HCT116 (cell line): ENCODE data around the gene GABRG1. TPM values are rescaled to one million over a fixed set of nuclear protein-coding genes. Genes with fewer than 3 reads are reported as not detected.

Source experiments
- ATAC-seq: fragments of 200-7000 bp; cut with Tn5 transposase; 2 replicates; pipeline ENCODE4 v1.9.1; 2020; ENCODE audit warnings: mild to moderate bottlenecking, moderate library complexity
- BruUV-seq: library from RNA; stranded (reverse); fragments of 400-500 nt; replicated peaks from 2 replicates; lab custom pipeline; 2021; lab: Mats Ljungman, UMichigan
- CTCF ChIA-PET: fragments of 300-600 bp; sonication (Branson Sonifier 250); formaldehyde crosslinking; loops from one replicate; lab custom pipeline; 2021; ENCODE audit warnings: antibody characterized with exemption; lab: Charles Lee
- POLR2A ChIA-PET: fragments of 300-600, 350-600 bp; sonication (Branson Sonifier 250); formaldehyde crosslinking; loops from one replicate; lab custom pipeline; 2021; ENCODE audit warnings: antibody characterized with exemption; lab: Charles Lee
- RAD21 ChIA-PET, 2 experiments: fragments of 300-600 bp; sonication (Branson Sonifier 250); formaldehyde crosslinking; loops; one replicate each; lab custom pipeline; 2023; ENCODE audit warnings: low total read pairs in 2 of 2; ENCODE audit not compliant: uncharacterized antibody in 2 of 2, unreplicated experiment in 2 of 2, low non-redundant PET in 1 of 2; lab: Charles Lee
- DNase-seq: peaks from one replicate; pipeline ENCODE4 v3.0.0-alpha.2; 2010; ENCODE audit warnings: low read depth, low spot score
- H2AFZ ChIP-seq: fragments of 200-600 bp; shearing (Covaris generic), sonication (generic); 2 replicates; pipeline ENCODE4 v1.6.1; 2017; ENCODE audit warnings: low read depth, mixed run types, mixed read lengths, antibody characterized with exemption, low read length; ENCODE audit not compliant: poor library complexity, severe bottlenecking
- H3K27ac ChIP-seq: 2 replicates; pipeline ENCODE4 v1.5.1; 2012; ENCODE audit warnings: low read depth, low read length
- H3K27me3 ChIP-seq: fragments of 200-600 bp; sonication (generic); 2 replicates; pipeline ENCODE4 v1.6.1; 2016; ENCODE audit warnings: mixed run types, low read length, mixed read lengths; ENCODE audit not compliant: insufficient read depth
- H3K36me3 ChIP-seq, 2 experiments: fragments of 200-500 bp in 1 of 2; fragments of 200-600 bp in 1 of 2; sonication (Bioruptor generic) in 1 of 2; sonication (generic) in 1 of 2; 2 replicates each; pipeline versions ENCODE4 v1.5.1 to v1.6.1; 2014 to 2016; ENCODE audit warnings: low read length in 2 of 2, inconsistent platforms in 1 of 2, mixed read lengths in 1 of 2, mixed run types in 1 of 2; ENCODE audit not compliant: insufficient read depth in 2 of 2, control insufficient read depth in 1 of 2
- H3K4me1 ChIP-seq, 2 experiments: fragments of 200-600 bp in 1 of 2; sonication (generic) in 1 of 2; 2 replicates each; pipeline versions ENCODE4 v1.5.1 to v1.6.1; 2012 to 2017; ENCODE audit warnings: low read length in 2 of 2, inconsistent platforms in 1 of 2, mild to moderate bottlenecking in 1 of 2, mixed read lengths in 1 of 2, mixed run types in 1 of 2, moderate library complexity in 1 of 2; ENCODE audit not compliant: insufficient read depth in 2 of 2, control insufficient read depth in 1 of 2
- H3K4me2 ChIP-seq: fragments of 200-600 bp; sonication (generic); 2 replicates; pipeline ENCODE4 v1.6.1; 2017; ENCODE audit warnings: mixed run types, low read length, mixed read lengths
- H3K4me3 ChIP-seq, 2 experiments: fragments of 200-600 bp in 1 of 2; sonication (generic) in 1 of 2; replicated peaks in 1 of 2; 2 replicates each; pipeline ENCODE4 v1.5.1; 2011 to 2016; ENCODE audit warnings: low read length in 2 of 2, control low read depth in 1 of 2, low read depth in 1 of 2, mild to moderate bottlenecking in 1 of 2, mixed read lengths in 1 of 2, mixed run types in 1 of 2
- H3K79me2 ChIP-seq: fragments of 200-600 bp; sonication (generic); 2 replicates; pipeline ENCODE4 v1.6.1; 2017; ENCODE audit warnings: mild to moderate bottlenecking, mixed run types, low read length, moderate library complexity, mixed read lengths; ENCODE audit not compliant: insufficient read depth
- H3K9ac ChIP-seq: fragments of 200-600 bp; sonication (generic); 2 replicates; pipeline ENCODE4 v1.6.1; 2016; ENCODE audit warnings: low read length, mixed read lengths
- H3K9me2 ChIP-seq: fragments of 200-600 bp; sonication (generic), shearing (Covaris generic); 2 replicates; pipeline ENCODE4 v1.6.1; 2017; ENCODE audit warnings: mixed run types, mild to moderate bottlenecking, moderate library complexity; ENCODE audit not compliant: insufficient read depth
- H3K9me3 ChIP-seq, 2 experiments: fragments of 200-500 bp in 1 of 2; fragments of 200-600 bp in 1 of 2; sonication (Bioruptor generic) in 1 of 2; sonication (generic) in 1 of 2; 2 replicates each; pipeline ENCODE4 v1.6.1; 2014 to 2017; ENCODE audit warnings: low read length in 2 of 2, mixed read lengths in 2 of 2, inconsistent platforms in 1 of 2, low read depth in 1 of 2, mild to moderate bottlenecking in 1 of 2, mixed run types in 1 of 2, moderate library complexity in 1 of 2; ENCODE audit not compliant: control insufficient read depth in 1 of 2, insufficient read depth in 1 of 2
- H4K20me1 ChIP-seq: fragments of 200-600 bp; sonication (generic), shearing (Covaris generic); 2 replicates; pipeline ENCODE4 v1.6.1; 2017; ENCODE audit warnings: mixed run types, mild to moderate bottlenecking, moderate library complexity; ENCODE audit not compliant: insufficient read depth
- CEBPB ChIP-seq: IDR thresholded peaks from 2 replicates; pipeline ENCODE4 v1.6.1; 2012; ENCODE audit warnings: low read depth
- CTCF ChIP-seq, 3 experiments: fragments of 200-600 bp in 1 of 3; sonication (generic) in 1 of 3; IDR thresholded peaks in 2 of 3; conservative IDR thresholded peaks in 1 of 3; 2 replicates each; pipeline ENCODE4 v1.5.1; 2012 to 2017; ENCODE audit warnings: low read depth in 2 of 3, low read length in 2 of 3, antibody characterized with exemption in 1 of 3, borderline replicate concordance in 1 of 3, control low read depth in 1 of 3, mild to moderate bottlenecking in 1 of 3, mixed read lengths in 1 of 3, mixed run types in 1 of 3, moderate library complexity in 1 of 3; ENCODE audit not compliant: insufficient read depth in 1 of 3
- EGR1 ChIP-seq: IDR thresholded peaks from 2 replicates; pipeline ENCODE4 v1.6.1; 2012; ENCODE audit warnings: low read depth
- ELF1 ChIP-seq: IDR thresholded peaks from 2 replicates; pipeline ENCODE4 v1.6.1; 2012; ENCODE audit warnings: low read depth, borderline replicate concordance
- EZH2 ChIP-seq: fragments of 200-600 bp; sonication (generic); IDR thresholded peaks from 2 replicates; pipeline ENCODE4 v1.6.1; 2017; ENCODE audit warnings: antibody characterized with exemption, mixed run types
- EZH2phosphoT487 ChIP-seq: fragments of 200-600 bp; IDR thresholded peaks from 2 replicates; pipeline ENCODE4 v1.6.1; 2018; ENCODE audit warnings: antibody characterized with exemption, borderline replicate concordance
- POLR2AphosphoS5 ChIP-seq: IDR thresholded peaks from 2 replicates; pipeline ENCODE4 v1.6.1; 2011; ENCODE audit warnings: mild to moderate bottlenecking, low read depth, low read length, moderate library complexity
- RAD21 ChIP-seq: IDR thresholded peaks from 2 replicates; pipeline ENCODE4 v1.6.1; 2012; ENCODE audit warnings: low read depth, mild to moderate bottlenecking
- REST ChIP-seq: IDR thresholded peaks from 2 replicates; pipeline ENCODE4 v1.6.1; 2012; ENCODE audit warnings: low read depth
- SRF ChIP-seq: IDR thresholded peaks from 2 replicates; pipeline ENCODE4 v1.6.1; 2012; ENCODE audit warnings: low read depth
- TCF7L2 ChIP-seq: IDR thresholded peaks from 2 replicates; pipeline ENCODE4 v1.7.0; 2011; ENCODE audit warnings: borderline replicate concordance, inconsistent platforms; ENCODE audit not compliant: insufficient read depth, insufficient read length; ENCODE audit errors: extremely low read depth
- ZBTB33 ChIP-seq: IDR thresholded peaks from 2 replicates; pipeline ENCODE4 v1.6.1; 2011; ENCODE audit warnings: mild to moderate bottlenecking, low read length, moderate library complexity; ENCODE audit not compliant: insufficient replicate concordance; ENCODE audit errors: extremely low read depth
- intact Hi-C: fragments of 100-400 bp; cut with micrococcal nuclease; formaldehyde crosslinking; loops from 2 replicates; pipeline ENCODE4 v1.10.0; 2022
- total RNA-seq: library from RNA; stranded (reverse); gene quantifications from one replicate; pipeline ENCODE4 v1.2.1, GENCODE V29; 2021; ENCODE audit not compliant: unreplicated experiment

The GABRG1 gene
- total RNA-seq, 1 experiment from 2014 or later = not detected

GRCh38 chr4:46073778-46074177 is 50.1 kb downstream of the GABRG1 start:
- Histone ChIP-seq H3K9me3 (peaks cover 3 to 7% of the 10 kb centered on the region in 2 experiments; a peak in 2 of 4 replicates), H3K4me3 (no peak overlapping the region), H3K79me2 (no peaks in the 10 kb centered on the region), H3K4me2 (no peak overlapping the region), H3K9me2 (no peaks in the 10 kb centered on the region), H4K20me1 (no peaks in the 10 kb centered on the region), H3K27me3 (no peaks in the 10 kb centered on the region), H3K27ac (no peak overlapping the region), H3K36me3 (no peaks in the 10 kb centered on the region), H3K4me1 (no peaks in the 10 kb centered on the region), H3K9ac (no peak overlapping the region), H2AFZ (no peak overlapping the region)
- no peak for ATAC-seq
- no peak for DNase-seq
- CTCF ChIA-PET = no interaction called here
- no TSS peak for BruUV-seq
- intact Hi-C loops = no loop called here
- POLR2A ChIA-PET = no interaction called here
- RAD21 ChIA-PET = no interaction called here
- no peak for TF ChIP-seq ELF1
- TF ChIP-seq CEBPB = no peak
- no peak for TF ChIP-seq SRF
- no peak for TF ChIP-seq REST

GRCh38 chr4:46051392-46051791 is 72.5 kb downstream of the GABRG1 start:
- no peaks in the 10 kb centered on the region for H3K36me3 ChIP-seq
- H3K27ac ChIP-seq = no peak overlapping the region
- ATAC-seq (no peak), DNase-seq (no peak)
- no peaks in the 10 kb centered on the region for H3K27me3 ChIP-seq
- intact Hi-C loops = no loop called here
- POLR2A ChIA-PET = no interaction called here
- TF ChIP-seq TCF7L2 (no peak), CTCF (IDR thresholded peaks at IDR 0.05 in 2 of 3, conservative IDR thresholded peaks at IDR 0.05 in 1 of 3; ENCODE audit: borderline replicate concordance in 1 of 3, insufficient read depth in 1 of 3, low read depth in 2 of 3, low read length in 2 of 3) (no peak), ELF1 (no peak), POLR2AphosphoS5 (no peak), CEBPB (no peak), EZH2phosphoT487 (no peak), EZH2 (no peak), EGR1 (no peak), RAD21 (no peak), ZBTB33 (no peak)
- no peak overlapping the region for H3K4me3 ChIP-seq
- BruUV-seq = no TSS peak
- CTCF ChIA-PET = no interaction called here
- H3K9me3 ChIP-seq = peaks cover 7 to 20% of the 10 kb centered on the region in 2 experiments; a peak in 2 of 4 replicates
- H2AFZ ChIP-seq = no peak overlapping the region
- no peaks in the 10 kb centered on the region for H3K4me1 ChIP-seq
- no peak overlapping the region for H3K9ac ChIP-seq
- H4K20me1 ChIP-seq = no peaks in the 10 kb centered on the region
- H3K79me2 ChIP-seq = no peaks in the 10 kb centered on the region
- RAD21 ChIA-PET = no interaction called here
- no peak overlapping the region for H3K4me2 ChIP-seq
- no peaks in the 10 kb centered on the region for H3K9me2 ChIP-seq
